Inflammatory macrophage (primary cell): ENCODE data around the gene UBAP1.
"Not testable (repeated sequence)": the region's sequence is repeated elsewhere in the genome, so short reads cannot be mapped to it uniquely, and the experiment has no call there.

Experiments used
- DNase-seq, 2 donors: peaks; one replicate each; pipeline ENCODE4 v3.0.0-alpha.2; 2020 to 2022

The UBAP1 gene

GRCh38 chr9:34179213-34180136 lies 632 bp downstream of the UBAP1 start:
- peak; percentile 45 to 85 for DNase-seq

GRCh38 chr9:34185778-34186551 lies 7.1 kb downstream of the UBAP1 start:
- DNase-seq: peak; percentile 89 to 97

GRCh38 chr9:34187891-34188240 lies 9.0 kb downstream of the UBAP1 start:
- no peak for DNase-seq

- DNase-seq: no peak
These were observed 12.4 kb downstream of the UBAP1 start for GRCh38 chr9:34190996-34191892.

- DNase-seq: no peak
These were observed 16.3 kb downstream of the UBAP1 start for GRCh38 chr9:34195143-34195542.

GRCh38 chr9:34197286-34197685 lies 18.4 kb downstream of the UBAP1 start:
- DNase-seq: not testable (repeated sequence)

GRCh38 chr9:34197756-34198711 lies 19.2 kb downstream of the UBAP1 start:
- peak; percentile 29 to 46 for DNase-seq

GRCh38 chr9:34200092-34200491 lies 21.2 kb downstream of the UBAP1 start:
- no peak for DNase-seq

GRCh38 chr9:34203275-34203991 lies 24.6 kb downstream of the UBAP1 start:
- no peak for DNase-seq

GRCh38 chr9:34203992-34204635 lies 25.3 kb downstream of the UBAP1 start:
- DNase-seq: no peak

- DNase-seq: no peak
These were observed 26.3 kb downstream of the UBAP1 start for GRCh38 chr9:34205102-34205501.

- DNase-seq: no peak
These were observed 27.7 kb downstream of the UBAP1 start for GRCh38 chr9:34206561-34206960.

GRCh38 chr9:34211395-34211794 lies 32.6 kb downstream of the UBAP1 start:
- no peak for DNase-seq

GRCh38 chr9:34214354-34215000 lies 35.6 kb downstream of the UBAP1 start:
- DNase-seq: not testable (repeated sequence)

GRCh38 chr9:34216325-34216724 lies 37.5 kb downstream of the UBAP1 start:
- DNase-seq: no peak

- not testable (repeated sequence) for DNase-seq
These were observed 38.2 kb downstream of the UBAP1 start for GRCh38 chr9:34217015-34217414.

- no peak for DNase-seq
These were observed 39.6 kb downstream of the UBAP1 start for GRCh38 chr9:34218446-34218845.

GRCh38 chr9:34219421-34219820 lies 40.6 kb downstream of the UBAP1 start:
- DNase-seq: no peak

GRCh38 chr9:34220218-34220617 lies 41.4 kb downstream of the UBAP1 start:
- no peak for DNase-seq

- no peak for DNase-seq
These were observed 45.5 kb downstream of the UBAP1 start for GRCh38 chr9:34224349-34224748.
